Measurements from ENCODE around the gene MRFAP1L1.
A peak's percentile ranks its signal among the peaks of the same experiment; 100 is the strongest.
"Not testable (repeated sequence)": the region's sequence is repeated elsewhere in the genome, so short reads cannot be mapped to it uniquely, and the experiment has no call there.

The MRFAP1L1 gene

DNA sequence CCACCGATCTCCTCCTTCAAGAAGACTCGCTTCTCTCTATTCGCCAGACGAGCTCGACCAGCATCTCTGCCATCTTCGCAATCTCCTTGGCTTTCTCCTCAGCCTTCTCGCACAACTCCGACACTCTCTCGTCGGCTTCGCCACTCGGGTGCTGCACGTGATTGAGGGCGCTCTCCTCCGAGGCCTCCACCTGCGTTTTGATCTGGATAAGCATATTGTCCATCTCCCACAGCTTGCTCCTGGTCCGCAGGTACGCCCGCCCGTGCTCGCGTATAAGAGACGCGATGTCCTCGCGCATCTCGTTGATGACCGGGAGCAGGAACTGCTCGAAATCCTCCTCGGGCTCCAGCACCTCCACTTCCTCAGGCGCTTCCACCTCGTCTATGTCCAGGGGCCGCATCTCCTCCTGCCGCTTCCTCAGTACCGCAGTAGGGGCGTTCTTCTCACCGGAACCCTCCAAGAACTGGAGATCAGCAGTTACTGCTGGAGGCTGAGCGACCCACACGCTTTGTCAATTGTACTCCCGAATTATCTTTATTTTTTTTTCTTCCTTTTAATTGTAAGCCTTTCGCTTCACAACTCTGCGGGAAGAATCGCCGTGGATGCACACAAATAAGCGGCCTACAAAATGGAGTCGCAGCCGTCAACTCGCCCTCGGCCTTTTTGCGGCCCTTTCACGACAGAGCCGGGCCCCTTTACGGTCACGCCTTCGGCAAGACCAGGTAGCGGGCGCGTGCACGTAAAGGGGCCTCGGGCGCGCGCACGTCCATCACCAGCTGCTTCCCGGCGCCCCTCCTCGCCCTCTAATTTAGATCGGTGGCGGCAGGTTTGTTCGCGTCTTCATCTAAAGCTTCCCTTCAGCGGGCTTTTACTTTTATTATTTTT, at the start of gene MRFAP1L1:
Gene MRFAP1L1 (minus strand): TSS at position 636 of the 885 bp plus-strand sequence. CDS start 236 bp downstream, at position 400.
- DNase-seq (ENCODE audit: low read depth), result peak; percentile 98

DNA sequence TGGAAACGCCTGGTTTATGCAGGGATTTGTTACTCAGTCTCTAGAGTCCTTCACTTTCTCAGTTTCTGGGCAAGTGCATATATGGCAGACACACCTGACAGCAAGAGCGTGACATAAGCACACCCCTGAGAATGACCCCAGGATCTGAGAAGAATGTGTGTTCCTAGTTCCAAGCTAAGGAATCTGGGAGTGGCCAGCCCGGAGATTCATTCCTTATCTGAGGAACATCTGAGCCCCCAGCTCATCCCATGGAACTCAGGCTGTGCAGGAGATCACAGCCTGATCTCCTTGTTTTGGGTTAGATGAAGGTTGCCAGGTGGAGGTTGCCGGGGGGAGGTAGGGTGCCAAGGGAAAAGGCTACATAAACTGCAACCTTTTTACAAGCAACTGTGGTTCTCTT, 49.1 kb upstream of the MRFAP1L1 start:
- DNase-seq (ENCODE audit: low read depth), result no peak

DNA sequence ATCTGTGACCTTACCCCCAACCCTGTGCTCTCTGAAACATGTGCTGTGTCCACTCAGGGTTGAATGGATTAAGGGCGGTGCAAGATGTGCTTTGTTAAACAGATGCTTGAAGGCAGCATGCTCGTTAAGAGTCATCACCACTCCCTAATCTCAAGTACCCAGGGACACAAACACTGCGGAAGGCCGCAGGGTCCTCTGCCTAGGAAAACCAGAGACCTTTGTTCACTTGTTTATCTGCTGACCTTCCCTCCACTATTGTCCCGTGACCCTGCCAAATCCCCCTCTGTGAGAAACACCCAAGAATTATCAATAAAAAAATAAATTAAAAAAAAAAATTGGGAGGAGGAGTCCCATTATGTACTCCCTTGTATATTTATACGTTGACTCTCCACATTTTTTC, 46.7 kb upstream of the MRFAP1L1 start:
- not testable (repeated sequence) for DNase-seq (ENCODE audit: low read depth)

DNA sequence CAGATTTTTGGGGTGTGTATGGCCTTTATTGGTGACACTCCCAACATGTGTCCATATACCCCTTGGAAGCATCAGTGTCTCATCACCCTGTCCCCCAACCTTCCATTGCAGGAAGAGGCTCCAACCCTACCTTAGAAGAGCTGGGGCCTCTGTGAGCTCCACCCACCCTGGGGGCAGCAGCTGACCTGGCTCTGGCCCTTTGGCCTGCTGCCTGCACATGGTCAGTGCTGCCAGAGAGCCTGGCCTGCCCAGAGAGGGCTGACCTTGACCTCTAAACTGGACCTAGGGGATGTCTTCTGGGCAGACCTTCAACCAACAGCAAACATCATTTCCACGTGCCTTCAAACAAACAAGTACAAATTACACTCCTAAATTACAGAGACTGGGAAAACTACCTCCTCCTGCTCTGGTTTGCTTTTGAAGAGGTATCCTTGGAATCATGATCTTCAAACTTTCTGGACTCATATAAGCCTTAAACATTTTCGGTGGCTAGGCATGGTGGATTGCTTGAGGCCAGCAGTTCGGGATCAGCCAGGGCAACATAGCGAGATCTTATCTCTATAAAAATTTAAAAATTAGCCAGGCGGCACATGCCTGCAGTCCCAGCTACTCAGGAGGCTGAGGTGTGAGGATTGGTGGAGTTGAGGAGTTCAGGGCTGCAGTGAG, 45.6 kb upstream of the MRFAP1L1 start:
- DNase-seq (ENCODE audit: low read depth), result no peak

DNA sequence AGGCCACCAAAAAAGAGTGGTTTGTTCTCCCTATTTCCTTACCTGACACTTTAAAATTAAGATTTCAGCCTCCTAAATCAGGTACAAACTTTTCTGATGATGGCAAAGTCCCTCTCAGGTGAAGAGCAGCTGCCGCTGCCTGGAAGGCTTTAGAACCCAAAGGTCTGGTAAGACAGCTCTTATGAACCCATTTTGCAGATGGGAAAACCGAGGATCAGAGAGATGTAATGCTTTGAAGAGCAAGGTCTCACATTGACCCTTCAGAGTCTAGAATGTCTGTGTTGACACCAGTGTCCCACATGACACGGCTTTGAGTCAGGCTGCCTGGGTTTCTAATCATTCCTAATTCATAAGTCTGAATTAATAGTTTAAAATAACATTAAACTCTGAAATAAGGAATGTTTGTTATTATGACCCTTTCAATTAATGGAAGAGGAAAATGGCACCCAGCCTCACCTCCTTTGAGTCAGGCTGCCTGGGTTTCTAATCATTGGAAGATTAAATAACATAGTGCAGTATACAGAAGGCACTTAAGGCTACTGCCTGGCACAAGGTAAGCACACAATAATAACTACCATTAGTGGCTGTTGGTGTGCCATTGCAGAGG, 44.9 kb upstream of the MRFAP1L1 start:
- no peak for DNase-seq (ENCODE audit: low read depth)

DNA sequence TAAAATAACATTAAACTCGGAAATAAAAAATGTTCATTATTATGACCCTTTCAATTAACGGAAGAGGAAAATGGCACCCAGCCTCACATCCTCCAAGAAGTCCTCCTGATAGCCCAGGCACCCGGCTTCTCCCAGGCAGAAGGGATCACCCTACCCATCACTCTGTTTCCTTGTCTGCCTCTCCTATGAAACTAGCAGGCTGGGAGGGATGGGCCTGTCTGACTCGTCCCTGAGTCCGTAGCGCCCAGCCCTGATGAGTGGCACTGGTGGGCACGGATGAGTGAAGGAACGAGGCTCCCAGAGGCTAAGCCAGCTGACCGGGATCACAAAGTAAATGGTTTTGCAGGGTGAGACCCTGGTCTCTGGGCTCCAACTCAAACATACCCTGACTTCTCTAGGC, 44.2 kb upstream of the MRFAP1L1 start:
- DNase-seq (ENCODE audit: low read depth), result no peak

DNA sequence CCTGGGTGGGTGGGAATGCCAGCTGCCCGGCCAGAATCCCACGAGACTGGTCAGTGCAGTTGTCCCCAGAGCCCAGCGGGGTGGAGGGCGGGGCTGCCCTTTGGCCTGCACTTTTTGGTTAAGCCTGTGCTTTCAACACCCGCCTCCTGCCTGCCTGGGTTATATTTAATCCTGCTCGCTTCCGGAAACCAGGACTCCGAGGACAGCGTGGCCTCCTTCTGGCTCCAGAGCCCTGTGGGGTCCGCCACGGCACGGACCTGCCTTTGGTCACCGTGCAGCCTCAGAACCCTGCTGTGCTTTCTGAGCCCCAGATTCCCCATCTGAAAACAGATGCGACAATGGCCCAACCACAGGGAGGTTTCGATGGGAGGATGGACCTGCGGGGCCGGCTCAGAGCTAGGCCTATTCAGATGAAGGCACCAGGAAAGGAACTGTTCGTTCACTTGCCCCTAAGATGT, 43.5 kb upstream of the MRFAP1L1 start:
- no peak for DNase-seq (ENCODE audit: low read depth)

DNA sequence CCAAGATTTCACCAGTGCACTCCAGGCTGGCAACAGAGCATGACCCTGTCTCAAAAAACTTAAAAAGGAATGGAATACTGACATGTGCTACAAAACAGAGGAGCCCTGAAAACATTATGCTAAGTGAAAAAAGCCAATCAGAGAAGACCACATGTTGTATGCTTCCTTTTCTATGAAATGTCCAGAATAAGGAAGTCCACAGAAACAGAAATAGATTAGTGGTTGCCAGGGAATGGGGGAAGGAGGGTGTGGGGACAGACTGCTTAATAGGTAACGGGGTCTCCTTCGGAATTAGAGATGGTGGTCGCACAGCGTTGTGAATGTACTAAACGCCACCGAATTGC, 42.8 kb upstream of the MRFAP1L1 start:
- no peak for DNase-seq (ENCODE audit: low read depth)

DNA sequence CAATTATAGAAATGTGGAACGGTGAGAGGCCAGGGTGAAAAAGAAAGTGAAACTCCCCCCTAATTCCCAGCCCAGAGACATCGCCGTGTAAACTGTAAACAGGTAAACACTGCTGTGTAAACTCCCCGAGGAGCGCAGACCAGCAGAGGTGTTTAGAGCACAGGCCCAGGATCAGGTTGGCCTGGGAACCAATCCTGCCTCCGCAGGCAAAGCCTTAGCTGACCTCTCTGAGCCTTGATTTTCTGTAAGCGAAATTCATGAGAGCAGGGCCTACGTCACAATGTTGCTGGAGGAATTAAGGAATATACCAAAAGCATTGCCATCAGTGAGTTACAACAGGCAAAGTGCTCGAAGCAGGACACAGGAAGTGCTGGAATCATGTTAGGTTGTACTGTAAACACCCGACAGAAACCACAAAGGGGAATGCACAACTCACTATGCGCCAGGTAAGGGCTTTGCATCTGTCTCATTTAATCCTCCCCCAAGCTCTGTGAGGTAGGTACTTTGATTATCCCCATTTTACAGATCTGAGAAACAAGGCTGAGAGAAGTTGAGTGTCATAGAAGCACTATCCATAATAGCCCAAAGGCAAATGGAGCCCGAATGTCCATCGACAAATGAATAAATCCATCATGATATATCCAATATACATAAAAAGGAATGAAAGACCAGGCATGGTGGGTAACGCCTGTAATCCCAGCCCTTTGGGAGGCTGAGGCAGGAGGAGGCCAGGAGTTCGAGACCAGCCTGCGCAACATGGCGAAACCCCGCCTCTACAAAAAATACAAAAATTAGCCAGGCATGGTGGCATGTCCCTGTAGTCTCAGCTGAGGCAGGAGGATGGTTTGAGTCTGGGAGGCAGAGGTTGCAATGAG, 42.2 kb upstream of the MRFAP1L1 start:
- DNase-seq (ENCODE audit: low read depth), result no peak

DNA sequence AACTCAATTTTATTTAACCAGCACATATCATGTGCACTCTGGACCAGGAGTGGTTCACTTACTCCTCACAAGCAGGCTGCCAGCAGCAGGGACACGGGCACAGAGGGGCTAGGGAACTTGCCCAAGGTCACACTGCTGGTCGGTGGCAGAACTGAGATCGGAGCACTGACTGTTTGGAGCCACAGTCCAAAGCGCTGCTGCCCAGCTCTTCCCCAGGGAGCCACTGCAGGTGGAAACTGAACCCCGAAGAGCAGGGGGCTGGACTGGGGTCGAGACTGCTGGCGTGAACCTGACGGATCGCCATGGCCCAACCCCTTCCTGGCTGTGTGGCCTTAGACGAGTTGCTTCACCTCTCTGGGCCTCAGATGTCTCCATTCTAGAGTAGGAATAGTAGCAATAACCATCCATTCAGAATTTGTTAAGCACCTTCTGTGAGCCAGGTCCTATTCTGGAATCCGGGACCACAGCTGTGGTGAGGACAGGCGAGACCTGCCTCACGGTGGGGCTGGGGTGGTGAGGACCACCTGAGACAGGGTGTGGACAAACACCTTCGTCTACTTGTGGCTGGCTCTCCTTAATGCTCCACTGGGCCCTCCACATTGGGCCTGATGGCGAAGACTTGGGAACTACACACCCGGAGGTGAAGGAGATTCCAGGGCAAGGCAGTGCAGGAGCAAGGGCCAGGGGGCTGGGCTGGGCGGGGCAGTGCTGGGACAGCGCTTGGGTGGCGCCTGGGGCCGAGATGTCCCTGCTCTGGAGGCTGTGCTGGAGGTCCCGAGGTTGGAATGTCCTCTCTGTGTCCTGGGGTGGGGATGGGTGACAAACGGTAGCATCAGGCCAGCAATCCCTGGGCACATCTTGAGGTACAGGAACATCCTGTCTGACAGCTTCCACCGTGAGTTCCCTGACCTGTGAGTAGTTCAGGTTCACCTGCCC, 40.9 kb upstream of the MRFAP1L1 start:
- DNase-seq (ENCODE audit: low read depth), result no peak

DNA sequence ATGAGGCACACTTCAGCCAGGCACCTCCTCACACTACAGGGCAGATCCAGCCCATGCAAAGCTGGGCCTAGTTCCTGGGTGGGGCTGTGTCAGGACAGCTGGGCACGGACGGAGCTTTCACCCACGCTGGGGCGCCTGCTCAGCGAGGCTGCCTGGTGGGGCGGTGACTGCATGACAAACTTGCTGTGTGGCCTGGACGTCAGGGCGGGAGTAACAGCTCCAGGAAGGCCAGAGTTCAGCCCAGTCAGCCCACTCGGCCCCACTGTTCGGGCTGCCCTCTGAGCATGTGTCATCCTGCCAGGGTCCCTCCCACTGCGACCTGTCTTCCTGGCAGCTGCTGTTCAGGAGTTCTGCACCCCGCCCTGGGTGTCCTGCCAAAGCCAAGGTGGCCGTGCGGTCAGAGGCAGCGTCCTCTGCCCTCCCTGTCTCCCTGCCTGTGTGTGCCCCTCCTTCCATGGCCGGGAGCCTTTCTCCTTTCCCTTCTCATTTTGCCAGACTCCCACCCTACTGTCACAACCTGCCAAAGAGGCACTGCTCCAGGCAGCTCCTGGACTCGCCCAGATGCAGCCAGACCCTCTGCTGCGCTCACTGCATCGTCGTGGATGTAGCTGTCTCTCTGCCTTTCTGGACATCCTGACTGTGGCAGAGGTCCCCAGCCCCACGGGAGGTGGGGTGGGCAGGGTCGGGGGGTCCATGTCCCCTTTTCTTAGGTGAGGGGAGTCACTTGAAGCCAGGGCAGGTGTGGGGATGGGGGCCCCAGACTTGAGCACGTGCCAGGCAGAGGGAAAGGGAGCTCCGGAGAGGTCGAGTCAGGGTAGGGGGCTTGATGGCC, 39.9 kb upstream of the MRFAP1L1 start:
- DNase-seq (ENCODE audit: low read depth), result peak; percentile 72

DNA sequence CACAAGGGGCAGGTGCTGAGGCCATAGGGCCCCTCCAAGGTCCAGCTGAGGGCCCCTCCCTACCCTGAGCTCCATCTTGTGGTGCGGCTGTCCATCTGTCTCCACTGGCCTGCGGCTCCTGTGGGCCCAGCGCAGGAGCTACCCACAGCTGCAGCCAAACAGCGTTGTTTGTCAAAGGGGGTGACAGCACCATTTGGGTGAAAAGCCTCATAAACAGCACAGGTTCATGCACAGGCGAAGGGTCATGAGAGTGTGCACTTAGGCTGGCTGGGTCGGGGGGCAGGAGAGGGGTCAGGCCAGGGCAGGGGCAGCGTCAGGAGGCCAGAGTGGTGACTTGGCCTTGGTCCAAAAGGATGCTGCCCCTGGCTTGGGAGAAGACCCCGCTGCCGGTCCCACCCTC, 38.6 kb upstream of the MRFAP1L1 start:
- no peak for DNase-seq (ENCODE audit: low read depth)

DNA sequence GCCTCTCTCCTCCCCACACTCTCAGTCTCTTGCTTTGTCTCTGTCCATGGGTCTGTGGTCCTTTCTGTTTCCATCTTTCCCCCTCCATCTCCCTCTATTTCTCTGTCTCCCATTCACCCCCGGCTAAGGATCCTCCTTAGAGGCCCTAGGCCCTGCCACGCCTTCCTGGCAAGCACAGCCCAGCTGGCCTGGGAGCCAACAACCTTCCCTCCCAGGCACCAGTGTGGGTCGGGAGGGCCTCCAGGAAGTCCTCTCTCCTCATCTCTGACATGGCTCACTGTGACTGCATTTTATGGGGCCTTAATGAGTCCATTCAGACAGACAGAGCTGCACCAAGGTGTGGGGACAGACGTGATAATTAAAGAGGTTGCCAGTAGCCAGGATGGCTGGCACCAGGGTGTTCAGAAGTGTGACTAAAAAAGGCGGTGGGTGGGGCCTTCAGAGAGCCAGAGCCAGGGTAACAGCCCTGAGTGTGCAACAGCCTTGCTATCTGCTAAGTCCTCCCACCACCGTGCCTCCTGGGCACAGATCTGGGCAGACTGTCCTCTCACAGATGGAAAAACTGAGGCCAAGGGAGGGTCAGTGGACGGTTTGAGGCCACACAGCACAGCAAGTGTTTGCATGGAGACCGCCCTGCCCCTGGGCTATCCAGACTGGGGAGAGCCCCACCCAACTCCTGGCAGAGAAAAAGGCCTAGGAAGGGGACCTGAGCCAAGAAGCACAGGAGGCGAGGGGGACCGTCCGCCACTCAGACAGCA, 37.8 kb upstream of the MRFAP1L1 start:
- no peak for DNase-seq (ENCODE audit: low read depth)

DNA sequence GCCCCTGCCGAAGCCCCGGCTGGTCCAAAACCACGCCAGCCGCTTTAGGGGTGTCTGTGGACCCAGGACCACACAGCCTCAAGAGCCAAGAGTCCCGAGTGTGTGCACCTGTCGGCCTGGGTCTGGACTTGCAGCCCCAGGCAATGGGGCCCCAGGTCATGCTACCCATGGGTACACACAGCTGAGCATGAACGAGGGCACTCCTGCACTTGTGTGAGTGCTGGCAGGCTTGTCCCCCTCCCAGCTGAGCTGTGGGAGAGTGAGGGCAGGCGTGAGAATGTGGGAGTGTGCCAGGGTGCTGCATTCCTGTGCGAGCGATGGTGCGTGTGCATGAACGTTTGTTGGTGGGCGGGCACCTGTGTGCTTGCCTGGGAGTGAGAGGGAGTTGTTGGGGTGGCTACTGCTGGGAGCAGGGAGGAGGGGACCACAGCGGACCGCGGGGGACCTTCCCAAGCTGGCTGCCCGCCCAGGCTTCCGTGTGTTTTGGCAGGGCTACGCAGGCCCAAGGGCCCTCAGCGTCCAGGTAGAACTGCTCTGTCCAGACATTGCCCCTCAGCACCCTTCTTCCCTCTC, 37.1 kb upstream of the MRFAP1L1 start:
- DNase-seq (ENCODE audit: low read depth), result no peak

DNA sequence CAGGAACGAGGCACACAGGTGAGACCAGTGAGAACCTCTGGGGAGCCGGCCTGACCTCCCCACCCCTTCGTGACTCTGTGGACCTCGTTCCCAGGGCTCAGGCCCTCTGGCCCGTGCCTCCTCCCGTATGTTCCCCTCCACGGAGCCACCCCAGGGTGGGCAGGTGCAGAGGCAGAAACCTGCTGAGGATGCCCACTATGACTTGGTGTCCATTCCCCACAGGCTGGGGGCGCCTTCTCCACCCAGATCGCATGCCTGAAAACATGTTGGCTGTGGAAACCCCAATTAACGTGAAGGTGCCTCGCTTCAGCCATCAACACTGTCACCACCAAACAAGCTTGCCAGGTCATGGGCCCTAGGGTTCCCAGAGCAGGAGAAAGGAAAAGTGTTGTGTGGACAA, 33.3 kb upstream of the MRFAP1L1 start:
- DNase-seq (ENCODE audit: low read depth), result no peak

DNA sequence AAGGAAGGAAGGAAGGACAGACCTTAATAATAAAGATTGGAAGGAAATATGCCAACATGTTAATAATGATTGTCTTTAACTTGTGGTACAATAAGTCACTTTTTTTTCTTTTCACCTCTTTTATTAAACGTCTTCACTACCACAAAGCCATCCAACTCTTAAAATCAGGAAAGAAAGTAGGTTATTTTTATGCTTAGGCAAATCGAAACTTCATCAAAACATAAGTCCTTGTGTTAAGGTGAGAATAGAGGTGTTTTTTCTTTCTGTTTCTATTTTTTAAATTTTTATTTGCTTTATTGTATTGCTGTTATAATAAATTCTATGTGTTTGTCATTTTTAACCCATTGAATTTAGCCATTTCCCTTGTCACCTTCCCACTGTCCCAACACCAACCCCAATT, 32.8 kb upstream of the MRFAP1L1 start:
- DNase-seq (ENCODE audit: low read depth), result no peak

DNA sequence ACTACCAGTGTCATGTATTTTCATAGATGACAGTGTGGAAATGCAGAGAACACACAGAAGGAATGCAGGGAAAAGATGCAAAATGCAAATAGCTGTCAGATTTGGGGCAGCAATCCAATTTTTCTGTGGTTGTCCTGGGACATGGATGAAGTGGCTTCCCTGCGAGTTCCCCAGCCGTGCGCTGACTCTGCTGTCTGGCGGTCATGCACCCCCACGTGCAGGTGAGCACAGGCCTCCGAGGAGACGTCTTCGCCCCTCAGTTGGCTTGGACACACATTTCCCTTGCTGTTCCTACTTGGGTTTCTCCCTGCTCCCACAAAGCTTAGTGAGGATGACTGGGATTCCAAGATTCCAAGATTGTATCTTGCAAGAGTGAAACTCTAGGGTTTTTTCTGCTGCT, 30.7 kb upstream of the MRFAP1L1 start:
- DNase-seq (ENCODE audit: low read depth), result no peak

DNA sequence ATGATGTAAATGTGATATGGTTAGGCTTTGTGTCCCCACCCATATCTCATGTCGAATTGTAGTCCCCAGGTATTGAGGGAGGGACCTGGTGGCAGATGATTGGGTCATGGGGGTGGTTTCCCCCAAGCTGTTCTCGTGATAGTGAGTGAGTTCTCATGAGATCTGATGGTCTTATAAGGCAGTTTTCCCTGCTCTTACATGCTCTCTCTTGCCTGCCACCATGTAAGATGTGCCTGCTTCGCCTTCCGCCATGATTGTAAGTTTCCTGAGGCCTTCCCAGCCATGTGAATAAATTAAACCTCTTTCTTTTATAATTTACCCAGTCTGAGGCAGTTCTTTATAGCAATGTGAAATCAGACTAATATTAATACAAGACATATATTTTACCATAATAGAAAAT, 30.3 kb upstream of the MRFAP1L1 start:
- no peak for DNase-seq (ENCODE audit: low read depth)

All from ELR (cell line).